Right atrium auricular region (tissue), 2 donors: ENCODE results near the gene CDS2. TPM values are rescaled to one million over a fixed set of nuclear protein-coding genes. Genes with fewer than 3 reads are reported as not detected.
A peak's percentile ranks its signal among the peaks of the same experiment; 100 is the strongest.

Source experiments
- DNase-seq: peaks from one replicate; pipeline ENCODE4 v3.0.0-alpha.2; 2019; ENCODE audit warnings: low spot score
- H3K27ac ChIP-seq, 2 donors: fragments of 200-600 bp; sonication (generic); 1 replicate in 1 of 2; 2 replicates in 1 of 2; pipeline ENCODE4 v1.5.1; 2016 to 2019
- H3K27me3 ChIP-seq, 2 donors: fragments of 200-600 bp; sonication (generic); one replicate each; pipeline versions ENCODE4 v1.5.1 to v1.6.0; 2017 to 2019
- H3K36me3 ChIP-seq: fragments of 200-600 bp; sonication (generic); one replicate; pipeline ENCODE4 v1.5.1; 2016
- H3K4me1 ChIP-seq, 2 donors: fragments of 200-600 bp; sonication (generic); one replicate each; pipeline versions ENCODE4 v1.5.1 to v1.6.0; 2017 to 2019
- H3K4me3 ChIP-seq, 2 donors: fragments of 200-600 bp; sonication (generic); 1 replicate in 1 of 2; 2 replicates in 1 of 2; pipeline ENCODE4 v1.5.1; 2017 to 2019; ENCODE audit warnings: mild to moderate bottlenecking in 1 of 2, moderate library complexity in 1 of 2
- H3K9me3 ChIP-seq, 2 donors: fragments of 200-600 bp; sonication (generic); one replicate each; pipeline ENCODE4 v1.5.1; 2019
- CTCF ChIP-seq, 2 donors: fragments of 200-600 bp; sonication (generic); IDR thresholded peaks; one replicate each; pipeline ENCODE4 v1.5.1; 2019; ENCODE audit warnings: antibody characterized with exemption in 2 of 2
- total RNA-seq, 2 donors: library from RNA; depleted of rRNA; stranded (reverse); fragments of >200 nt; gene quantifications; one replicate each; pipeline ENCODE4 v1.1.0, GENCODE V29; 2016

CDS2 gene
- total RNA-seq, 2 donors from 2014 or later = 45.5 to 60.8 TPM

- no peaks in the 10 kb centered on the region for H3K9me3 ChIP-seq
- no peak for DNase-seq
- no peak overlapping the region for H3K4me3 ChIP-seq
- peak overlapping the region in 1 of 2 donors; percentile 58 for H3K27ac ChIP-seq
- H3K4me1 ChIP-seq = peaks cover 0 to 70% of the 10 kb centered on the region in 2 donors
- no peak for TF ChIP-seq CTCF (IDR thresholded peaks at IDR 0.05)
- no peaks in the 10 kb centered on the region for H3K36me3 ChIP-seq
- no peaks in the 10 kb centered on the region for H3K27me3 ChIP-seq
Observed at GRCh38 chr20:5154543-5154925, 27.7 kb downstream of the CDS2 start.

GRCh38 chr20:5155404-5155803, 28.6 kb downstream of the CDS2 start:
- TF ChIP-seq CTCF (IDR thresholded peaks at IDR 0.05) = no peak
- DNase-seq = no peak
- no peak overlapping the region for H3K4me3 ChIP-seq
- no peaks in the 10 kb centered on the region for H3K27me3 ChIP-seq
- no peaks in the 10 kb centered on the region for H3K36me3 ChIP-seq
- H3K9me3 ChIP-seq = no peaks in the 10 kb centered on the region
- peaks cover 0 to 70% of the 10 kb centered on the region in 2 donors for H3K4me1 ChIP-seq
- no peak overlapping the region for H3K27ac ChIP-seq

GRCh38 chr20:5156675-5157448, 30.1 kb downstream of the CDS2 start:
- no peak for TF ChIP-seq CTCF (IDR thresholded peaks at IDR 0.05)
- H3K9me3 ChIP-seq = no peaks in the 10 kb centered on the region
- no peak for DNase-seq
- H3K4me1 ChIP-seq = peaks cover 0 to 64% of the 10 kb centered on the region in 2 donors
- no peak overlapping the region for H3K27ac ChIP-seq
- no peaks in the 10 kb centered on the region for H3K27me3 ChIP-seq
- H3K36me3 ChIP-seq = no peaks in the 10 kb centered on the region
- H3K4me3 ChIP-seq = no peak overlapping the region

- H3K4me3 ChIP-seq = no peak overlapping the region
- peaks cover 0 to 61% of the 10 kb centered on the region in 2 donors for H3K4me1 ChIP-seq
- H3K27me3 ChIP-seq = no peaks in the 10 kb centered on the region
- no peak for TF ChIP-seq CTCF (IDR thresholded peaks at IDR 0.05)
- no peak for DNase-seq
- H3K27ac ChIP-seq = peak overlapping the region; percentile 15 to 18
- no peaks in the 10 kb centered on the region for H3K36me3 ChIP-seq
- H3K9me3 ChIP-seq = no peaks in the 10 kb centered on the region
Observed at GRCh38 chr20:5159928-5160327, 33.1 kb downstream of the CDS2 start.

- no peak for TF ChIP-seq CTCF (IDR thresholded peaks at IDR 0.05)
- Histone ChIP-seq H3K36me3 (no peaks in the 10 kb centered on the region), H3K27ac (peak overlapping the region in 1 of 2 donors; percentile 10), H3K4me3 (no peak overlapping the region), H3K4me1 (peaks cover 0 to 59% of the 10 kb centered on the region in 2 donors), H3K9me3 (no peaks in the 10 kb centered on the region), H3K27me3 (no peaks in the 10 kb centered on the region)
- DNase-seq = no peak
Observed at GRCh38 chr20:5160882-5161281, 34.1 kb downstream of the CDS2 start.
